Endodermal cell (in vitro differentiated cells): ENCODE data around the gene SYNGAP1. TPM values are rescaled to one million over a fixed set of nuclear protein-coding genes. Genes with fewer than 3 reads are reported as not detected.
"Not testable (repeated sequence)": the region's sequence is repeated elsewhere in the genome, so short reads cannot be mapped to it uniquely, and the experiment has no call there.

Source experiments
- DNase-seq: peaks from one replicate; pipeline ENCODE4 v3.0.0-alpha.2; 2017
- H3K27ac ChIP-seq: 2 replicates; pipeline ENCODE4 v1.5.1; 2013; ENCODE audit warnings: mild to moderate bottlenecking, low read depth, low read length, moderate library complexity
- H3K27me3 ChIP-seq: 2 replicates; pipeline ENCODE4 v1.6.1; 2013; ENCODE audit warnings: mild to moderate bottlenecking, low read length, moderate library complexity; ENCODE audit not compliant: insufficient read depth, control insufficient read depth, poor library complexity, severe bottlenecking
- H3K36me3 ChIP-seq: 2 replicates; pipeline ENCODE4 v1.7.0; 2013; ENCODE audit warnings: mild to moderate bottlenecking, low read length, moderate library complexity; ENCODE audit not compliant: control insufficient read depth, insufficient read depth
- H3K4me1 ChIP-seq: one replicate; pipeline ENCODE4 v1.7.0; 2013; ENCODE audit warnings: low read length; ENCODE audit not compliant: control insufficient read depth, insufficient read depth
- H3K4me3 ChIP-seq: 2 replicates; pipeline ENCODE4 v1.5.1; 2013; ENCODE audit warnings: mild to moderate bottlenecking, low read length, moderate library complexity
- H3K9ac ChIP-seq: 2 replicates; pipeline ENCODE4 v1.6.1; 2013; ENCODE audit warnings: mild to moderate bottlenecking, low read length, moderate library complexity; ENCODE audit not compliant: poor library complexity, severe bottlenecking; ENCODE audit errors: extremely low read depth
- H3K9me3 ChIP-seq: 2 replicates; pipeline ENCODE4 v1.6.1; 2013; ENCODE audit warnings: mild to moderate bottlenecking, low read length, moderate library complexity; ENCODE audit not compliant: control insufficient read depth
- H3K27ac Mint-ChIP-seq: 2 replicates; pipeline ENCODE4 v1.8.0; 2020; ENCODE audit warnings: mixed read lengths
- H3K27me3 Mint-ChIP-seq: 2 replicates; pipeline ENCODE4 v1.8.0; 2021; ENCODE audit warnings: mild to moderate bottlenecking, mixed read lengths; ENCODE audit not compliant: insufficient read depth
- H3K36me3 Mint-ChIP-seq: 2 replicates; pipeline ENCODE4 v1.8.0; 2020; ENCODE audit warnings: low read depth, mixed read lengths
- H3K4me1 Mint-ChIP-seq: 2 replicates; pipeline ENCODE4 v1.8.0; 2020; ENCODE audit warnings: mixed read lengths
- H3K4me3 Mint-ChIP-seq: 2 replicates; pipeline ENCODE4 v1.8.0; 2020; ENCODE audit warnings: mild to moderate bottlenecking, moderate library complexity, mixed read lengths
- H3K9me3 Mint-ChIP-seq: 2 replicates; pipeline ENCODE4 v1.8.0; 2020; ENCODE audit warnings: mild to moderate bottlenecking, mixed read lengths
- WGBS, 2 experiments: methylation state at CpG; one replicate each; pipeline versions ENCODE4 v1.1.5 to v1.1.7; 2013; ENCODE audit warnings: missing lambda C conversion rate in 2 of 2, mixed read lengths in 1 of 2; ENCODE audit not compliant: insufficient coverage in 1 of 2, insufficient read length in 1 of 2; 5-methylcytosine and 5-hydroxymethylcytosine counted together
- total RNA-seq, 2 donors: library from RNA; stranded (reverse); fragmentation: NEBNext Ultra II Directional in 1 of 2; extraction: Animal tissue kit (Norgen Biotek cat#: 25700) in 1 of 2; gene quantifications; 2 replicates in 1 of 2; 3 replicates in 1 of 2; pipeline ENCODE4 v1.2.1, GENCODE V29; 2021
- TF ChIP-seq, protein P1 (sequence below): fragments of 200-600 bp; sonication (generic); conservative IDR thresholded peaks from 2 replicates; pipeline ENCODE4 v1.5.0; 2021; ENCODE audit warnings: antibody characterized with exemption, mild to moderate bottlenecking

The SYNGAP1 gene
- total RNA-seq, 2 donors from 2014 or later, result 90.2 to 94.2 TPM

DNA sequence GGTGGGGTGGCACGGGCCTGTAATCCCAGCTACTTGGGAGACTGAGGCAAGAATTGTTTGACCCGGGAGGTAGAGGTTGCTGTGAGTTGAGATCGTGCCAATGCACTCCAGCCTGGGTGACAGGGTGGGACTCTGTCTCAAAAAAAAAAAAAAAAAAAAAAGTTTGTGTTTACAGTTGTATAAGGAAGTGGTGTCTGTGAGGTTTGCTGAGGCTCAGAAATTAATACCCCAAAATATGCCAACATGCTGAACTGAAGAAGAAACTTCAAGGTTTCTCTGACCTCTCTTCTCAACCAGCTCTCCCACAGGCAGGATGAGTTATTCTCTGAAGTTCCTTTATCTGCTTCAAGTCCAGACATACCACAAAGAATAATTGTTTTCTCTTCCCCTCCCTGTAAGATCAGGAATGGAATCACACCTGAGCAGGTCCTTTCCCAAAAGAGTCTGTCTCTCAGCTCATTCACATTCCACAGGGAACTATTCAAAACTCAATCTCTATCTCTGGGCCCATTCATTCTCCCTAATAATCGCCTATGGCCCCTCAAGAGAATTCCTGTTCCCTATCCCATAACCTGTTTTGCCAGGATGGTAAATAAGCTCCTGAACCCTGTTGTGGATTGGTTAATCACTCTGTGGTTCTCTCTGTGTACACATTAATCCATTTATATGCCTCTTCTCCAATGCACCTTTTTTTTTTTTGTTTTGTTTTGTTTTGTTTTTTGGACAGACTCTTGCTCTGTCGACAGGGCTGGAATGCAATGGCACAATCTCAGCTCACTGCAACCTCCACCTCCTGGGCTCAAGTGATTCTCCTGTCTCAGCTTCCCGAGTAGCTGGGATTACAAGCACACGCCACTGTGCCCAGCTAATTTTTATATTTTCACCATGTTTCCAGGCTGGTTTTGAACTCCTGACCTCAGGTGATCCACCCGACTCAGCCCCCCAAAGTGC lies 45.6 kb upstream of the SYNGAP1 start:
- DNase-seq, result no peak
- Histone ChIP-seq H3K27me3 (no peaks in the 10 kb centered on the region), H3K9ac (no peak overlapping the region), H3K4me1 (peaks cover 11% of the 10 kb centered on the region), H3K27ac (no peak overlapping the region), H3K4me3 (no peak overlapping the region), H3K36me3 (no peaks in the 10 kb centered on the region), H3K9me3 (no peaks in the 10 kb centered on the region)
- Mint-ChIP-seq H3K27me3 (no peaks in the 10 kb centered on the region), H3K4me3 (no peak overlapping the region), H3K36me3 (no peaks in the 10 kb centered on the region), H3K27ac (no peak overlapping the region), H3K4me1 (peaks cover 27% of the 10 kb centered on the region), H3K9me3 (no peaks in the 10 kb centered on the region)
- TF ChIP-seq, protein P1, sequence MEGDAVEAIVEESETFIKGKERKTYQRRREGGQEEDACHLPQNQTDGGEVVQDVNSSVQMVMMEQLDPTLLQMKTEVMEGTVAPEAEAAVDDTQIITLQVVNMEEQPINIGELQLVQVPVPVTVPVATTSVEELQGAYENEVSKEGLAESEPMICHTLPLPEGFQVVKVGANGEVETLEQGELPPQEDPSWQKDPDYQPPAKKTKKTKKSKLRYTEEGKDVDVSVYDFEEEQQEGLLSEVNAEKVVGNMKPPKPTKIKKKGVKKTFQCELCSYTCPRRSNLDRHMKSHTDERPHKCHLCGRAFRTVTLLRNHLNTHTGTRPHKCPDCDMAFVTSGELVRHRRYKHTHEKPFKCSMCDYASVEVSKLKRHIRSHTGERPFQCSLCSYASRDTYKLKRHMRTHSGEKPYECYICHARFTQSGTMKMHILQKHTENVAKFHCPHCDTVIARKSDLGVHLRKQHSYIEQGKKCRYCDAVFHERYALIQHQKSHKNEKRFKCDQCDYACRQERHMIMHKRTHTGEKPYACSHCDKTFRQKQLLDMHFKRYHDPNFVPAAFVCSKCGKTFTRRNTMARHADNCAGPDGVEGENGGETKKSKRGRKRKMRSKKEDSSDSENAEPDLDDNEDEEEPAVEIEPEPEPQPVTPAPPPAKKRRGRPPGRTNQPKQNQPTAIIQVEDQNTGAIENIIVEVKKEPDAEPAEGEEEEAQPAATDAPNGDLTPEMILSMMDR, result no peak
- 93 to 94% methylated on average over 5 to 8 of the region's 8 CpGs for WGBS, 2 experiments

DNA sequence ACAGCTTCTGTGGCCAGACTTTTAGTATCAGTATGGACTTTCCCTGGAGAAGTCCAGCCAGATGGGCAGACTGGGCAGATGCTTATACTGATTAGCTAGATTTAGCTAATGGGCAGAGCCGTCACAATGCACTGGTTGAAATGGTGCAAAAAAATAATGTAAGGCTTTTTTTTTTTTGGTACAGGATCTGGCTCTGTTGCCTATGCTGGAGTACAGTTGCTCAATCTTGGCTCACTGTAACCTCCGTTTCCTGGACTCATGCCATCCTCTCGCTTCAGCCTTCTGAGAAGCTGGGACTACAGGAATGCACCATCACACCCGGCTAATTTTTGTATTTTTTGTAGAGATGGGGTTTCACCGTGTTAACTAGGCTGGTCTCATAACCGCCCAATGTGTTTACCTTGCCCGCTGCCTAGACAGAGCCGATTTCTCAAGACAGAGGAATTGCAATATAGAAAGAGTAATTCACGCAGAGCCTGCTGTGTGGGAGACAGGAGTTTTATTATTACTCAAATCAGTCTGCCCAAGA lies 44.7 kb upstream of the SYNGAP1 start:
- Histone ChIP-seq H3K4me1 (peaks cover 11% of the 10 kb centered on the region), H3K36me3 (no peaks in the 10 kb centered on the region), H3K4me3 (no peak overlapping the region), H3K27me3 (no peaks in the 10 kb centered on the region), H3K9me3 (no peaks in the 10 kb centered on the region), H3K9ac (no peak overlapping the region), H3K27ac (no peak overlapping the region)
- TF ChIP-seq, protein P1, result no peak
- Mint-ChIP-seq H3K27ac (peak overlapping the region; percentile 35), H3K36me3 (no peaks in the 10 kb centered on the region), H3K4me3 (no peak overlapping the region), H3K27me3 (no peaks in the 10 kb centered on the region), H3K9me3 (no peaks in the 10 kb centered on the region), H3K4me1 (peaks cover 27% of the 10 kb centered on the region)
- 89 to 93% methylated on average over 8 to 9 of the region's 9 CpGs for WGBS, 2 experiments
- no peak for DNase-seq

DNA sequence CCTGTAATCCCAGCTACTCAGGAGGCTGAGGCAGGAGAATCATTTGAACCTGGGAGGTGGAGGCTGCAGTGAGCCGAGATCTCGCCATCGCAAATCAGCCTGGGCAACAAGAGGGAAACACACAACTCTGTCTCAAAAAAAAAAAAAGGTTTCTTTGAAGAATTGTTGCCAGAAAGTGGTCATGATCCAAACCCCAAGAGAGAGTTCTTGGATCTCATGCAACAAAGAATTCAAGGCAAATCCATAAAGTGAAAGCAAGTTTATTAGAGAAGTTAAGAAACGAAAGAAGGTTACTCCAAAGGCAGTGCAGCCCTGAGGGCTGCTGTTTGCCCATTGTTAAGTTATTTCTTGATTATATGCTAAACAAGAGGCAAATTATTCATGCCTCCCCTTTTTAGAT lies 42.7 kb upstream of the SYNGAP1 start:
- Mint-ChIP-seq H3K9me3 (no peaks in the 10 kb centered on the region), H3K36me3 (no peaks in the 10 kb centered on the region), H3K27me3 (no peaks in the 10 kb centered on the region), H3K4me1 (peaks cover 26% of the 10 kb centered on the region), H3K27ac (no peak overlapping the region), H3K4me3 (no peak overlapping the region)
- no peak for DNase-seq
- Histone ChIP-seq H3K27me3 (no peaks in the 10 kb centered on the region), H3K27ac (no peak overlapping the region), H3K36me3 (no peaks in the 10 kb centered on the region), H3K9me3 (no peaks in the 10 kb centered on the region), H3K9ac (no peak overlapping the region), H3K4me3 (no peak overlapping the region), H3K4me1 (peaks cover 11% of the 10 kb centered on the region)
- TF ChIP-seq, protein P1, result no peak
- 94 to 98% methylated on average over 3 to 4 of the region's 4 CpGs for WGBS, 2 experiments

DNA sequence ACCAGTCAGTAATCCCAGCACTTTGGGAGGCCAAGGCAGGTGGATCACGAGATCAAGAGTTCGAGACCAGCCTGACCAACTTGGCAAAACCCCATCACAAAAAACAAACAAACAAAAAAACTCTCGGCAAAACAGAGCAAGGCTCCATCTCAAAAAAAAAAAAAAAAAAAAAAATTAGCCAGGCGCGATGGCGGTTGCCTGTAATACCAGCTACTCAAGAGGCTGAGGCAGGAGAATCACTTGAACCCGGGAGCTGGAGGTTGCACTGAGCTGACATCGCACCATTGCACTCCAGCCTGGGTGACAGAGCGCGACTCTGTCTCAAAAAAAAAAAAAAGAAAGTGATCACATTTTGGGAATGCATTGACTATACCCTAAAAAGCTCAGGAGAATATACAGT lies 40.7 kb upstream of the SYNGAP1 start:
- H3K9me3 ChIP-seq, H3K27me3 Mint-ChIP-seq, H3K27ac Mint-ChIP-seq, H3K4me3 ChIP-seq, H3K4me3 Mint-ChIP-seq, H3K9me3 Mint-ChIP-seq, H3K27ac ChIP-seq, H3K9ac ChIP-seq, H3K36me3 ChIP-seq, H3K27me3 ChIP-seq, H3K4me1 ChIP-seq, H3K36me3 Mint-ChIP-seq, DNase-seq: not testable (repeated sequence)
- H3K4me1 Mint-ChIP-seq, result peaks cover 11% of the 10 kb centered on the region
- 91 to 100% methylated on average over 1 to 10 of the region's 10 CpGs for WGBS, 2 experiments
